Fibroblast of pulmonary artery (primary cell): Measurements from ENCODE around the gene KRTAP21-2.

Source experiments
- DNase-seq: peaks from one replicate; pipeline ENCODE4 v3.0.0-alpha.2; 2010; ENCODE audit warnings: low read depth
- H3K4me3 ChIP-seq: replicated peaks from 2 replicates; pipeline ENCODE4 v1.5.1; 2011; ENCODE audit warnings: low read depth, mild to moderate bottlenecking, control low read depth, low read length, moderate library complexity
- TF ChIP-seq, protein P1 (sequence below): IDR thresholded peaks from 2 replicates; pipeline ENCODE4 v1.5.1; 2011; ENCODE audit warnings: mild to moderate bottlenecking, control low read depth, low read length, inconsistent platforms; ENCODE audit errors: missing control alignments

Gene KRTAP21-2

DNA sequence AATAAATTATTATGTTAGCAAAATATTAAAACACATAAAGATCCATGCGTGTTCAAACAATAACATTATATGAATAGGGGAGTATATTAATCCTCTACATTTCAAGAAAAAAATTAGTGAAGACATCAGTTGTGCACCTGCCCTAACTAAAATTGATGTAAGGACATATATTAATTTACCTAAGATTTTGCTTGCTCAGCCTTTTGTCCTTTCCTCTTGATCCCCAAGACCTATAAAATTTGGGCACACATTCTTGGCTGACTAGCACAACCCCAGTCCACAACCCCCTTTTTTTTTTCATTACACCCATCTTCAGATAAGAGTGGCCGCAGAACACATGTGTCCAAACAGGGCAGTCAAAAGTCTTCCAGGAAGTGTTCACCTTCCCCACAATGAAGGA is 6.6 kb downstream of the KRTAP21-2 start:
- DNase-seq, result no peak
- TF ChIP-seq, protein P1, sequence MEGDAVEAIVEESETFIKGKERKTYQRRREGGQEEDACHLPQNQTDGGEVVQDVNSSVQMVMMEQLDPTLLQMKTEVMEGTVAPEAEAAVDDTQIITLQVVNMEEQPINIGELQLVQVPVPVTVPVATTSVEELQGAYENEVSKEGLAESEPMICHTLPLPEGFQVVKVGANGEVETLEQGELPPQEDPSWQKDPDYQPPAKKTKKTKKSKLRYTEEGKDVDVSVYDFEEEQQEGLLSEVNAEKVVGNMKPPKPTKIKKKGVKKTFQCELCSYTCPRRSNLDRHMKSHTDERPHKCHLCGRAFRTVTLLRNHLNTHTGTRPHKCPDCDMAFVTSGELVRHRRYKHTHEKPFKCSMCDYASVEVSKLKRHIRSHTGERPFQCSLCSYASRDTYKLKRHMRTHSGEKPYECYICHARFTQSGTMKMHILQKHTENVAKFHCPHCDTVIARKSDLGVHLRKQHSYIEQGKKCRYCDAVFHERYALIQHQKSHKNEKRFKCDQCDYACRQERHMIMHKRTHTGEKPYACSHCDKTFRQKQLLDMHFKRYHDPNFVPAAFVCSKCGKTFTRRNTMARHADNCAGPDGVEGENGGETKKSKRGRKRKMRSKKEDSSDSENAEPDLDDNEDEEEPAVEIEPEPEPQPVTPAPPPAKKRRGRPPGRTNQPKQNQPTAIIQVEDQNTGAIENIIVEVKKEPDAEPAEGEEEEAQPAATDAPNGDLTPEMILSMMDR, result no peak
- H3K4me3 ChIP-seq, result no peak overlapping the region

DNA sequence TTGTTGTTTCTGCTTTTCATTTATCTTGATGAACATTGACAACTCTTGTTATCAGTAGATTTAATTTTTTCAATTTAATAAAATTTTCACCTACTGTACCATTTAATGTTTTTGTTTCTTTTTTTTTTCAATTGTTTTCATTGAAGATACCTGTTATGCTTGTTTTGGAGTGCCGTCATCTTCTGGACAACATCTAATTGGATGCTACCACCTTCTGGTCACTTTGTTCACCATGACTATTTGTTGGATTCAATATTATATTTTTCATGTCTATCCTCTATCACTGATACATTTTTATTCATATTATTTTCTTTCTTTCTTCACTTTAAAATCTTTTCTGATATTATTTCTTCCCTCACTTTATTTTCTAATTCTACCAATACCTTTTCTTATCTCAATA is 14.0 kb downstream of the KRTAP21-2 start:
- TF ChIP-seq, protein P1, result no peak
- DNase-seq, result no peak
- no peak overlapping the region for H3K4me3 ChIP-seq

DNA sequence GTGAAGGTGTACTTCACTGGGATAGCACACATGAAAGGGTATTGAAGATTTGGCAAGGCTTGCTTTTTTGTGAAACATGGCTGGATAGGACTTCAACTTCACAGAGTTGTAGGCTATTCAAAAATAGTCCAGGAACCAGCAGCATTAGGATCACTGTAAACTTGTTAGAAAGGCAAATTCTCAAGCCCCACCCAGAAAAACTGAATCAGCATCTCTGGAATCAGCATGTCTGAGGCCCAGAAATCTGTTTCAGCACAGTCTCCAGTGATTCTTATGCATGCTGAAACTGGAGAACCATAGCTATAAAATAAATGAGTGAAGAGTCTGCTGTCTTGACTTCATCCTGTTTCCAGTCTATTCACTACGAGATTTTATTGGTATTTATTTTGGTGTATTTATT is 20.3 kb downstream of the KRTAP21-2 start:
- TF ChIP-seq, protein P1, result no peak
- no peak for DNase-seq
- H3K4me3 ChIP-seq, result no peak overlapping the region

DNA sequence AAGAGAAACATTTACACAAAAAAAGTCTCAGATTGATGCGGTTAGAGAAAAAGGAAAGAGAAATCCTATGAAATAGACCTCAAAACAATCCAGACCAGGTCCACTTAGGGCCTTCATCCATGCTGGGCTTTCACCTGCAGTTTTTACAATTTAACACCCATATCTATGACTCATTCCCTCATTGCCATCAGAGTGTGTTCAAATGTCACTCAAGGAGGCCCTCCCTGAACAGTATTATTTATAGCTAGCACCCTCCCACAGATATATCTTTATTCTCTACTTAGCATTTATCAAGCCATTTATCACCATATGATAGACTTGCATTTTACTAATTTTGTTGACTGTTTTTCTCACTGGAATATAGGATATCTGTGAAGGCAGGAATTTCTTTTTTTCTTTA is 27.7 kb downstream of the KRTAP21-2 start:
- TF ChIP-seq, protein P1, result no peak
- no peak overlapping the region for H3K4me3 ChIP-seq
- no peak for DNase-seq

DNA sequence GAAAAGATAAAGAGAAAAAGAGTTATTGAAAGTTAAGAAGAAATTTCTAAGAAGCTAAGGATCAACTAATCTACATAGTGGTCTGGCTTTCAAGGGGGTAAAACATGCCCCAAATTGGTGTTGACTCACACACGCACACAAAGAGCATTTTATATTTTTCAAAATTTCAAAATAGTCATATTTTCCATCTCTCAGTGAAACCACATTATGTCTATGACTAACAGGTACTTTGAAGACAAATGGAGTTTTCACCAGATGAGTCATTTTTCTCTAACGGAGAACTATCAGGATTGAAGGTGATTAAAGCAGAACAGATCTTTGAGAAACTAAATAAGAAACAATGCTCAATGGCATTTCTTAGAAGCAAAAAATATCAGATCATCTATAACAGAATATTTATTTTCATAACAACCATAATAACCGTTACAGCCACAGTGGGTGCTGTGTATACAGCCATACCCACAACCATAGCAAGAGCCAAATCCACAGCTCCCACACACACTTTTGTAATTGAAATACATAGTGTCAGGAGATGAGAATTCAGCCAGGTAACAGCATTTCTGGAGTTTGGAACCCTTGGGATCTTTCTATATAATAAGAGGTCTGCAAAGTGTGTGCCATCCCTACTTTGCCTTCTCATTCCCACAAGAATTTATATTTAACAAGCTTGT is 28.7 kb downstream of the KRTAP21-2 start, which contains the start of gene KRTAP21-3:
Gene KRTAP21-3, minus strand, starts transcription at position 539 of the 671 bp plus-strand sequence. Its CDS starts 18 bp downstream, at position 521.
- TF ChIP-seq, protein P1, result no peak
- DNase-seq, result peak; percentile 7

DNA sequence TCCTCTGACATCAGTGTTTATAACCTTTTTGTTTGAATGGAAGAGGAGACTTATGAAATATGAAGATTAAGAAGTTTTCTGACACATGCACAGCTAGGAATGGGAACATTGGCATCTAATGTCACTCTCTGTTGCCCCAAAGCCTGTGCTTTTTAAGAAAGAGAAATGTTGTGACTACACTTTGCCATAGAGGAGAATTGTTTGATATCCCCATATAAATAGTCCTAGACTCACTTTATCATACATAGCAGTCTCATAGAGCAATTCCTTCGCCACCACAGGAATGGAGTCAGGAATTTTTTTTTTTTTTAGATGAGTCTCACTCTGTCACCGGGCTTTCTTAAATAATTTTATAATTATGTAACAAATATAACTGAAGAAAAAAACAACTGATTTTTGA is 30.0 kb downstream of the KRTAP21-2 start:
- TF ChIP-seq, protein P1, result no peak
- no peak overlapping the region for H3K4me3 ChIP-seq
- no peak for DNase-seq

More for the DNA sequence above, 28.7 kb downstream of the KRTAP21-2 start, which contains the start of gene KRTAP21-3:
- no peak within 1 kb of the TSS for H3K4me3 ChIP-seq

DNA sequence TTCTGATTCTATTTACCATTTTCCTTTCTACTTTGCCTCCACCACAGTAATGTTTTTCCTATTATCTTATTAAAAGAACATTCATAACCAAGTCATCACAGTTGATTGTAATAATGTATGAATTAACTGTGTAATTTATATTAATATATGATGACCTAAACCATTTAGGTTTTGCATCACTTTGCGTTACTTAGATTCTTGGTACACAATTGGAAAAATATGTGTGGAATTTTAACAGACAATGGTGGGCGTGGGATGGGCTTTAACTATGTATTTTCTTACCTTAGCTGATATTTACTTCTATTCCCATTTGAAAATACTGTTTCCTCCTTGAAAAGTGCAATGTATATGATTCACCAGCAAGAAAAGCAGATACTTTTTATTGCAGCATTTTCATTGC is 32.1 kb downstream of the KRTAP21-2 start:
- no peak for DNase-seq
- TF ChIP-seq, protein P1, result no peak
- H3K4me3 ChIP-seq, result no peak overlapping the region
